OCI-LY3 (cell line): Measurements from ENCODE around the gene PAK2.

Experiments used
- CTCF ChIP-seq: fragments of 200-600, 300-600 bp; sonication (generic); IDR thresholded peaks from 2 replicates; pipeline ENCODE4 v1.5.1; 2014; ENCODE audit warnings: antibody characterized with exemption, low read length, low read depth
- EZH2phosphoT487 ChIP-seq: fragments of 200-600 bp; shearing (Covaris generic); IDR thresholded peaks from 2 replicates; pipeline ENCODE4 v1.6.1; 2018; ENCODE audit warnings: antibody characterized with exemption, mixed run types, low read depth

- TF ChIP-seq CTCF (no peak), EZH2phosphoT487 (no peak)
These were observed 23.5 kb downstream of the PAK2 start for GRCh38 chr3:196763179-196763578.
